IMR-90 (cell line): ENCODE results near the gene TEX2.

Experiments used
- CEBPB ChIP-seq: IDR thresholded peaks from 2 replicates; pipeline ENCODE4 v1.6.1; 2012; ENCODE audit warnings: low read depth, low read length, improper control_type of control experiment
- ELK1 ChIP-seq: fragments of 150-350 bp; IDR thresholded peaks from 2 replicates; pipeline ENCODE4 v1.6.1; 2016; ENCODE audit warnings: low read depth, mild to moderate bottlenecking, low read length, moderate library complexity, borderline replicate concordance
- MXI1 ChIP-seq: IDR thresholded peaks from 2 replicates; pipeline ENCODE4 v1.6.1; 2012; ENCODE audit warnings: low read depth, mild to moderate bottlenecking, low read length, moderate library complexity, borderline replicate concordance
- POLR2A ChIP-seq: IDR thresholded peaks from 2 replicates; pipeline ENCODE4 v1.6.1; 2012; ENCODE audit warnings: mild to moderate bottlenecking, low read depth, low read length
- TF ChIP-seq, protein P1 (sequence below): conservative IDR thresholded peaks from 2 replicates; pipeline ENCODE4 v1.5.1; 2012; ENCODE audit warnings: mild to moderate bottlenecking, low read depth, low read length, improper control_type of control experiment

- TF ChIP-seq MXI1 (no peak), POLR2A (no peak), ELK1 (no peak), CEBPB (no peak)
- TF ChIP-seq, protein P1, sequence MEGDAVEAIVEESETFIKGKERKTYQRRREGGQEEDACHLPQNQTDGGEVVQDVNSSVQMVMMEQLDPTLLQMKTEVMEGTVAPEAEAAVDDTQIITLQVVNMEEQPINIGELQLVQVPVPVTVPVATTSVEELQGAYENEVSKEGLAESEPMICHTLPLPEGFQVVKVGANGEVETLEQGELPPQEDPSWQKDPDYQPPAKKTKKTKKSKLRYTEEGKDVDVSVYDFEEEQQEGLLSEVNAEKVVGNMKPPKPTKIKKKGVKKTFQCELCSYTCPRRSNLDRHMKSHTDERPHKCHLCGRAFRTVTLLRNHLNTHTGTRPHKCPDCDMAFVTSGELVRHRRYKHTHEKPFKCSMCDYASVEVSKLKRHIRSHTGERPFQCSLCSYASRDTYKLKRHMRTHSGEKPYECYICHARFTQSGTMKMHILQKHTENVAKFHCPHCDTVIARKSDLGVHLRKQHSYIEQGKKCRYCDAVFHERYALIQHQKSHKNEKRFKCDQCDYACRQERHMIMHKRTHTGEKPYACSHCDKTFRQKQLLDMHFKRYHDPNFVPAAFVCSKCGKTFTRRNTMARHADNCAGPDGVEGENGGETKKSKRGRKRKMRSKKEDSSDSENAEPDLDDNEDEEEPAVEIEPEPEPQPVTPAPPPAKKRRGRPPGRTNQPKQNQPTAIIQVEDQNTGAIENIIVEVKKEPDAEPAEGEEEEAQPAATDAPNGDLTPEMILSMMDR: no peak
Measured at GRCh38 chr17:64221679-64222078, 41.4 kb downstream of the TEX2 start.
